RWPE2 (cell line): ENCODE measurements around the gene IRF7.

Experiments used
- ATAC-seq: fragments of 200-7000 bp; cut with Tn5 transposase; 3 replicates; pipeline ENCODE4 v1.9.1; 2021; ENCODE audit warnings: low read depth
- DNase-seq: peaks from one replicate; pipeline ENCODE4 v3.0.0-alpha.2; 2020; ENCODE audit warnings: low spot score
- H3K27ac ChIP-seq: fragments of 450-650 bp; 2 replicates; pipeline ENCODE4 v1.5.1; 2017; ENCODE audit warnings: mild to moderate bottlenecking; ENCODE audit not compliant: poor library complexity, severe bottlenecking
- H3K27me3 ChIP-seq: fragments of 250-450 bp; sonication (Bioruptor Pico); 2 replicates; pipeline ENCODE4 v1.5.1; 2021; ENCODE audit warnings: mild to moderate bottlenecking, moderate library complexity; ENCODE audit not compliant: insufficient read depth, poor library complexity, severe bottlenecking
- H3K36me3 ChIP-seq: fragments of 250-450 bp; sonication (Bioruptor Pico); 2 replicates; pipeline ENCODE4 v1.5.1; 2020; ENCODE audit warnings: low read depth, mild to moderate bottlenecking, moderate library complexity
- H3K4me1 ChIP-seq: fragments of 250-450 bp; sonication (Bioruptor Pico); 2 replicates; pipeline ENCODE4 v1.5.1; 2021; ENCODE audit warnings: mild to moderate bottlenecking, moderate library complexity; ENCODE audit not compliant: insufficient read depth, poor library complexity, severe bottlenecking
- H3K4me3 ChIP-seq: fragments of 250-450 bp; sonication (Bioruptor Pico); 2 replicates; pipeline ENCODE4 v1.5.1; 2021; ENCODE audit warnings: mild to moderate bottlenecking, moderate library complexity; ENCODE audit not compliant: severe bottlenecking
- H3K9me3 ChIP-seq: fragments of 250-450 bp; sonication (Bioruptor Pico); 2 replicates; pipeline ENCODE4 v1.5.1; 2021; ENCODE audit warnings: mild to moderate bottlenecking, moderate library complexity; ENCODE audit not compliant: severe bottlenecking
- CTCF ChIP-seq: fragments of 450-650 bp; IDR thresholded peaks from one replicate; pipeline ENCODE4 v1.5.1; 2017; ENCODE audit warnings: mild to moderate bottlenecking, moderate library complexity; ENCODE audit not compliant: poor library complexity, severe bottlenecking

Gene IRF7

GRCh38 chr11:617912-618682 is 2.3 kb upstream of the IRF7 start:
- Histone ChIP-seq H3K4me1 (peaks cover 10% of the 10 kb centered on the region), H3K27me3 (no peaks in the 10 kb centered on the region), H3K9me3 (no peaks in the 10 kb centered on the region), H3K36me3 (peaks cover 6% of the 10 kb centered on the region), H3K4me3 (no peak overlapping the region), H3K27ac (no peak overlapping the region)
- DNase-seq (no peak), ATAC-seq (no peak)
- TF ChIP-seq CTCF = no peak

DNA sequence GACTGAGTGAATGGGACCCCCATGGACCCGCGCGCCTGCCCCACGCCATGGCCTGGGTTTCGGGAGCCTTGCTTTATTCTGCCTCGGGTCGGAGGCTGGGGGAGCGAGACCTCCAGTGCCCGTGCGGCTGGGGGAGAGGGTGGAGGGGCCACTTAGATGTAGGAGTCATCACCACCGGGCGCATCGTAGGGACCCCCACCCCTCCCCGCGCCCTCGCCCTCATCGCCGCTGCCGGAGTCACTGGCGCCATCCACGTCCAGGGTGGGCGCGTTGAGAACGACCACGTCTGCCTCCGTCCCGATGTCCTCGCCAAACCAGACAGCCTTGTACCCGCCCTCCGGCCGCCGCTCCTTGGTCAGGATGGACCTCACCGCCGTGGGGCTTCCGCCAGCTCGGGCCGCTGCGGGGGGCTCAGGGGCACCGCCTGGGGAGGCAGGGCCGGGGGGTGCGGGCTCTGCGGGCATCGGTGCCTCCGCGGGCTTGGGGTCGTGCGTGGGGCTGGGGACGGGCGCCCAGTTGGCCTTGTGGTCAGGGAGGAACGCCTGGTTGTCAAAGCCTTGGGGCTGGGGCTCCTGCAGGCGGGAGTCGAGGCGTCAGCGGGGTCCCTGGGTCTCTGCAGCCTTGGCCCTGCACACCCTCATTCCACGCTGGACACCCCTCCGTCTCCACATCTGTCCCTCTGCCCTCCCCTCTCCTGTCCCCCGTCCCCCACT is 1.6 kb upstream of the IRF7 start:
- no peak overlapping the region for H3K27ac ChIP-seq
- ATAC-seq (no peak), DNase-seq (no peak)
- H3K27me3 ChIP-seq = no peaks in the 10 kb centered on the region
- no peak for TF ChIP-seq CTCF
- H3K4me3 ChIP-seq = no peak overlapping the region
- H3K4me1 ChIP-seq = peaks cover 10% of the 10 kb centered on the region
- no peaks in the 10 kb centered on the region for H3K9me3 ChIP-seq
- peaks cover 13% of the 10 kb centered on the region for H3K36me3 ChIP-seq

GRCh38 chr11:616320-617198 is 809 bp upstream of the IRF7 start:
- ATAC-seq = no peak
- Histone ChIP-seq H3K27me3 (no peaks in the 10 kb centered on the region), H3K36me3 (peaks cover 20% of the 10 kb centered on the region), H3K27ac (peak overlapping the region; percentile 53), H3K4me1 (peaks cover 10% of the 10 kb centered on the region), H3K9me3 (no peaks in the 10 kb centered on the region), H3K4me3 (peak overlapping the region; percentile 76)
- no peak for TF ChIP-seq CTCF
- DNase-seq = no peak

- DNase-seq (no peak), ATAC-seq (peak; percentile 12; the same call in 2 of the 3 replicates)
- Histone ChIP-seq H3K4me1 (peaks cover 10% of the 10 kb centered on the region), H3K9me3 (no peaks in the 10 kb centered on the region), H3K27ac (peak overlapping the region; percentile 53), H3K27me3 (no peaks in the 10 kb centered on the region), H3K36me3 (peaks cover 37% of the 10 kb centered on the region), H3K4me3 (peak overlapping the region; percentile 76)
- no peak for TF ChIP-seq CTCF
These were observed 887 bp downstream of the IRF7 start for GRCh38 chr11:614623-615503.
